ENCODE data around the gene SLC25A15.

- TF ChIP-seq EZH2 (IDR thresholded peaks at IDR 0.05; ENCODE audit: borderline replicate concordance, low read length): no peak
- TF ChIP-seq CTCF (conservative IDR thresholded peaks at IDR 0.05 in 1 of 2, IDR thresholded peaks at IDR 0.05 in 1 of 2; ENCODE audit: extremely low read depth in 1 of 2, insufficient read depth in 1 of 2, low read depth in 1 of 2, low read length in 2 of 2): no peak
These were observed 3.9 kb downstream of the SLC25A15 start for GRCh38 chr13:40793339-40793738.
